ENCODE data around the gene ZBTB42.

DNA sequence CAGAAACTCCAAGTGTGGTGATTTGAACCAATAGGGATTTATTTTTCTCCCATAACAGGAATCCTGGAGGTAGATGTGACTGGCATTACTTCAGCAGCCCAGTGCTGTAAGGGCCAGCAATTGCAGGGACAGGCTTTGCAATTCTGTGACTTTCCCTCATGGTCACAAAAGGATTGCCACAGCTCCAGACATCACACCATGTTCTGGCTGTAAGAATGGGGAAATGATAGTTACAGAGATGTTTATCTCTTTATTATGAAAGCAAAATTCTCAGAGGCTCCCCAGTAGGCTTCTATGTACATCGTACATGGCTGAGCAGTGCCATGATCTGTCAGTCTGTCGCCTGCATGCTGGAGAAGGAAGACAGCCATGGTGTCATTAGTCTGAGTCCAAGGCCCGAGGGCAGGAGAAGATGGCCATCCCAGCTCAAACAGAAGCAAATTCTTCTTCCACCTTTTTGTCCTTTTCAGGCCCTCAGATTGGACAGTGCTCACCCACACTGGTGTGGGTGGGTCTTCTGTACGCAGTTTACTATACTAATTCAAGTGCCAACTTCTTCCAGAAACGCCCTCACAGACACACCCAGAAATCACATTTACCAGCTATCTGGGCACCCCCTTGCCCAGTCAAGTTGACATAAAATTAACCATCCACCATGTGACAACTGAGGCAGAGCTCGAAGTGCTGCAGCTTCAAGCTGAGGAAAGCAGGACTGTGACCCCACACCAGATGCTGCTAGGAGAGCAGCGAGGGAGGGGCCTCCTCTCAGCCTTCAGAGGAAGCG is 17.2 kb downstream of the ZBTB42 start:
- TF ChIP-seq EP300 (IDR thresholded peaks at IDR 0.05) (no peak), POLR2A (IDR thresholded peaks at IDR 0.05; ENCODE audit: low read depth) (no peak)
- TF ChIP-seq, protein P1, sequence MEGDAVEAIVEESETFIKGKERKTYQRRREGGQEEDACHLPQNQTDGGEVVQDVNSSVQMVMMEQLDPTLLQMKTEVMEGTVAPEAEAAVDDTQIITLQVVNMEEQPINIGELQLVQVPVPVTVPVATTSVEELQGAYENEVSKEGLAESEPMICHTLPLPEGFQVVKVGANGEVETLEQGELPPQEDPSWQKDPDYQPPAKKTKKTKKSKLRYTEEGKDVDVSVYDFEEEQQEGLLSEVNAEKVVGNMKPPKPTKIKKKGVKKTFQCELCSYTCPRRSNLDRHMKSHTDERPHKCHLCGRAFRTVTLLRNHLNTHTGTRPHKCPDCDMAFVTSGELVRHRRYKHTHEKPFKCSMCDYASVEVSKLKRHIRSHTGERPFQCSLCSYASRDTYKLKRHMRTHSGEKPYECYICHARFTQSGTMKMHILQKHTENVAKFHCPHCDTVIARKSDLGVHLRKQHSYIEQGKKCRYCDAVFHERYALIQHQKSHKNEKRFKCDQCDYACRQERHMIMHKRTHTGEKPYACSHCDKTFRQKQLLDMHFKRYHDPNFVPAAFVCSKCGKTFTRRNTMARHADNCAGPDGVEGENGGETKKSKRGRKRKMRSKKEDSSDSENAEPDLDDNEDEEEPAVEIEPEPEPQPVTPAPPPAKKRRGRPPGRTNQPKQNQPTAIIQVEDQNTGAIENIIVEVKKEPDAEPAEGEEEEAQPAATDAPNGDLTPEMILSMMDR (IDR thresholded peaks at IDR 0.05): no peak

Data from esophagus muscularis mucosa (tissue), 4 donors.